Ovary (tissue), 9 donors: ENCODE data around the gene KIF6. TPM values are rescaled to one million over a fixed set of nuclear protein-coding genes. Genes with fewer than 3 reads are reported as not detected.

Experiments used
- DNase-seq, 5 donors: peaks; one replicate each; pipeline ENCODE4 v3.0.0-alpha.2; 2019 to 2020
- H3K27ac ChIP-seq, 2 donors: fragments of 200-600 bp; one replicate each; pipeline versions ENCODE4 v1.5.1 to v1.8.0; 2019 to 2022
- H3K27me3 ChIP-seq: fragments of 200-600 bp; one replicate; pipeline ENCODE4 v1.8.0; 2022
- H3K36me3 ChIP-seq: fragments of 200-600 bp; sonication (generic); one replicate; pipeline ENCODE4 v1.5.1; 2019
- H3K4me1 ChIP-seq: one replicate; pipeline ENCODE4 v1.8.1; 2013; ENCODE audit warnings: mild to moderate bottlenecking, moderate library complexity; ENCODE audit not compliant: insufficient read depth
- H3K4me3 ChIP-seq: fragments of 200-600 bp; sonication (generic); one replicate; pipeline ENCODE4 v1.5.1; 2017
- H3K9me3 ChIP-seq, 2 donors: fragments of 200-600 bp in 1 of 2; sonication (generic) in 1 of 2; one replicate each; pipeline versions ENCODE4 v1.5.1 to v1.8.1; 2013 to 2019; ENCODE audit warnings: mild to moderate bottlenecking in 1 of 2, moderate library complexity in 1 of 2
- CTCF ChIP-seq, 3 donors: fragments of 450-650 bp in 2 of 3; fragments of 200-600 bp in 1 of 3; IDR thresholded peaks; one replicate each; pipeline versions ENCODE4 v1.5.1 to v1.8.0; 2016 to 2022; ENCODE audit warnings: antibody characterized with exemption in 3 of 3, mild to moderate bottlenecking in 1 of 3
- EP300 ChIP-seq: sonication (generic); formaldehyde crosslinking; IDR thresholded peaks from one replicate; pipeline ENCODE4 v1.6.1; 2017; ENCODE audit warnings: antibody characterized with exemption
- POLR2A ChIP-seq: fragments of 450-650 bp; IDR thresholded peaks from one replicate; pipeline ENCODE4 v1.6.1; 2017; ENCODE audit warnings: antibody characterized with exemption, mild to moderate bottlenecking, moderate library complexity
- WGBS, 3 donors: extraction: QIAGEN DNeasy Blood & Tissue Kit in 1 of 3; methylation state at CpG; one replicate each; pipeline versions ENCODE4 v1.1.5 to v1.1.7; 2013 to 2017; 5-methylcytosine and 5-hydroxymethylcytosine counted together
- intact Hi-C, 4 donors: fragments of 100-400 bp; cut with DNase I; formaldehyde crosslinking; loops; one replicate each; pipeline versions ENCODE4 v1.11.0 to v1.15.1; 2022 to 2023
- polyA plus RNA-seq, 2 donors: library from polyadenylated mRNA; stranded (reverse); fragments of 200-250 nt in 1 of 2; fragments of 350-450 nt in 1 of 2; fragmentation: Illumina TruSeq in 1 of 2; extraction: RNeasy Lipid Tissue Mini Kit (QIAGEN cat#74804) in 1 of 2; gene quantifications; one replicate each; pipeline ENCODE4 v1.2.3, GENCODE V29; 2013 to 2014
- total RNA-seq, 7 donors: library from RNA; depleted of rRNA in 2 of 7; stranded (reverse); fragments of >200 nt in 2 of 7; fragmentation: NEBNext Ultra II Directional in 3 of 7; extraction: Animal tissue kit (Norgen Biotek cat#: 25700) in 3 of 7; gene quantifications; one replicate each; pipeline versions ENCODE4 v1.1.0 to v1.2.4, GENCODE V29; 2016 to 2023
- donor health status: DM: no; HTN: no; CAD: no; lungs with moderate emphysema.
- donor health status: DM: no; HTN: no; CAD: no.
- donor health status: Bipolar disorder and iron deficiency.
- donor health status: DM: yes; HTN: yes; CAD: no.
- donor health status: DM: no; HTN: no; CAD: no.
- donor health status: DM: yes; HTN: yes; CAD: no.

The KIF6 gene
- total and polyA plus RNA-seq, 9 donors: 0.12 to 2.1 (median 0.82) TPM

GRCh38 chr6:39471954-39472659 is 253.1 kb downstream of the KIF6 start:
- 30 to 43% (median 41%) methylated on average over 5 of the region's 5 CpGs for WGBS, 3 donors

GRCh38 chr6:39470506-39470905 is 254.7 kb downstream of the KIF6 start:
- Histone ChIP-seq H3K27me3 (no peaks in the 10 kb centered on the region), H3K36me3 (no peaks in the 10 kb centered on the region), H3K4me3 (no peak overlapping the region), H3K9me3 (no peaks in the 10 kb centered on the region), H3K27ac (no peak overlapping the region), H3K4me1 (peaks cover 6% of the 10 kb centered on the region)
- no peak for DNase-seq
- 61 to 73% (median 63%) methylated on average over 3 of the region's 3 CpGs for WGBS, 3 donors
- intact Hi-C loops: no loop called here
- TF ChIP-seq CTCF (IDR thresholded peaks at IDR 0.05): no peak
- no peak for TF ChIP-seq POLR2A
- no peak for TF ChIP-seq EP300

More at GRCh38 chr6:39471954-39472659, 253.1 kb downstream of the KIF6 start:
- Histone ChIP-seq H3K4me1 (peaks cover 6% of the 10 kb centered on the region), H3K27me3 (no peaks in the 10 kb centered on the region), H3K9me3 (no peaks in the 10 kb centered on the region), H3K4me3 (no peak overlapping the region), H3K27ac (no peak overlapping the region), H3K36me3 (no peaks in the 10 kb centered on the region)
- intact Hi-C loops: no loop called here
- TF ChIP-seq CTCF (IDR thresholded peaks at IDR 0.05) (no peak), POLR2A (no peak), EP300 (no peak)
- DNase-seq: no peak

- 69 to 75% (median 70%) methylated on average over 1 of the region's 1 CpG for WGBS, 3 donors
- Histone ChIP-seq H3K4me1 (peaks cover 6% of the 10 kb centered on the region), H3K4me3 (no peak overlapping the region), H3K27me3 (no peaks in the 10 kb centered on the region), H3K36me3 (no peaks in the 10 kb centered on the region), H3K27ac (no peak overlapping the region), H3K9me3 (no peaks in the 10 kb centered on the region)
- intact Hi-C loops: no loop called here
- TF ChIP-seq EP300 (no peak), POLR2A (no peak), CTCF (IDR thresholded peaks at IDR 0.05) (no peak)
- no peak for DNase-seq
Observed at GRCh38 chr6:39468385-39468784, 256.8 kb downstream of the KIF6 start.

- H3K27me3 ChIP-seq: no peaks in the 10 kb centered on the region
- H3K4me3 ChIP-seq: no peak overlapping the region
- intact Hi-C loops: no loop called here
- WGBS, 3 donors: 68 to 100% (median 84%) methylated on average over 1 of the region's 1 CpG
- TF ChIP-seq EP300 (no peak), CTCF (IDR thresholded peaks at IDR 0.05) (no peak), POLR2A (no peak)
- H3K4me1 ChIP-seq: peaks cover 2% of the 10 kb centered on the region
- no peak for DNase-seq
- no peaks in the 10 kb centered on the region for H3K36me3 ChIP-seq
- no peak overlapping the region for H3K27ac ChIP-seq
- no peaks in the 10 kb centered on the region for H3K9me3 ChIP-seq
Observed at GRCh38 chr6:39466631-39467030, 258.6 kb downstream of the KIF6 start.
